ENCODE results near the gene GRM8. TPM values are rescaled to one million over a fixed set of nuclear protein-coding genes. Genes with fewer than 3 reads are reported as not detected.
"Not testable (repeated sequence)": the region's sequence is repeated elsewhere in the genome, so short reads cannot be mapped to it uniquely, and the experiment has no call there.

The GRM8 gene
- total RNA-seq, 1 experiment from 2014 or later: not detected

- ATAC-seq: no peak
- Histone ChIP-seq H3K4me2 (ENCODE audit: low read length) (no peak overlapping the region), H3K9me2 (replicated peaks; ENCODE audit: low read length) (no peaks in the 10 kb centered on the region), H3K4me1 (ENCODE audit: insufficient read depth, low read length) (no peaks in the 10 kb centered on the region), H3K36me3 (ENCODE audit: low read depth, low read length) (no peaks in the 10 kb centered on the region), H3K9ac (ENCODE audit: low read length) (no peak overlapping the region), H3K27ac (ENCODE audit: low read length) (no peak overlapping the region), H3K27me3 (ENCODE audit: low read length) (no peaks in the 10 kb centered on the region), H3K4me3 (ENCODE audit: low read length) (no peak overlapping the region), H4K20me1 (ENCODE audit: low read length) (no peaks in the 10 kb centered on the region), H3K79me2 (ENCODE audit: low read length) (no peaks in the 10 kb centered on the region), H2AFZ (ENCODE audit: low read length) (no peak overlapping the region), H3F3A (ENCODE audit: low read length, unreplicated experiment) (no peaks in the 10 kb centered on the region), H3K9me3 (ENCODE audit: low read length) (peaks cover 4% of the 10 kb centered on the region; the same call in 1 of the 2 replicates)
- DNase-seq: no peak
- intact Hi-C loops (cut with micrococcal nuclease): no loop called here
- ChIA-PET POLR2A (ENCODE audit: unreplicated experiment) (no interaction called here), CTCF (no interaction called here)
- no TSS peak for BruUV-seq (replicated peaks)
- TF ChIP-seq EZH2phosphoT487 (IDR thresholded peaks at IDR 0.05; ENCODE audit: borderline replicate concordance, low read length) (no peak), EZH2 (IDR thresholded peaks at IDR 0.05; ENCODE audit: low read length, unreplicated experiment) (no peak)
- TF ChIP-seq, protein P1, sequence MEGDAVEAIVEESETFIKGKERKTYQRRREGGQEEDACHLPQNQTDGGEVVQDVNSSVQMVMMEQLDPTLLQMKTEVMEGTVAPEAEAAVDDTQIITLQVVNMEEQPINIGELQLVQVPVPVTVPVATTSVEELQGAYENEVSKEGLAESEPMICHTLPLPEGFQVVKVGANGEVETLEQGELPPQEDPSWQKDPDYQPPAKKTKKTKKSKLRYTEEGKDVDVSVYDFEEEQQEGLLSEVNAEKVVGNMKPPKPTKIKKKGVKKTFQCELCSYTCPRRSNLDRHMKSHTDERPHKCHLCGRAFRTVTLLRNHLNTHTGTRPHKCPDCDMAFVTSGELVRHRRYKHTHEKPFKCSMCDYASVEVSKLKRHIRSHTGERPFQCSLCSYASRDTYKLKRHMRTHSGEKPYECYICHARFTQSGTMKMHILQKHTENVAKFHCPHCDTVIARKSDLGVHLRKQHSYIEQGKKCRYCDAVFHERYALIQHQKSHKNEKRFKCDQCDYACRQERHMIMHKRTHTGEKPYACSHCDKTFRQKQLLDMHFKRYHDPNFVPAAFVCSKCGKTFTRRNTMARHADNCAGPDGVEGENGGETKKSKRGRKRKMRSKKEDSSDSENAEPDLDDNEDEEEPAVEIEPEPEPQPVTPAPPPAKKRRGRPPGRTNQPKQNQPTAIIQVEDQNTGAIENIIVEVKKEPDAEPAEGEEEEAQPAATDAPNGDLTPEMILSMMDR (conservative IDR thresholded peaks at IDR 0.05; ENCODE audit: low read depth, low read length): no peak
Observed at GRCh38 chr7:126685596-126685995, 567.1 kb downstream of the GRM8 start.

- H3K27ac ChIP-seq (ENCODE audit: low read length): no peak overlapping the region
- H3K9me2 ChIP-seq (replicated peaks; ENCODE audit: low read length): no peaks in the 10 kb centered on the region
- no peaks in the 10 kb centered on the region for H3F3A ChIP-seq (ENCODE audit: low read length, unreplicated experiment)
- no peaks in the 10 kb centered on the region for H3K27me3 ChIP-seq (ENCODE audit: low read length)
- H3K79me2 ChIP-seq (ENCODE audit: low read length): no peaks in the 10 kb centered on the region
- no peak overlapping the region for H3K9ac ChIP-seq (ENCODE audit: low read length)
- ChIA-PET CTCF (no interaction called here), POLR2A (ENCODE audit: unreplicated experiment) (no interaction called here)
- H4K20me1 ChIP-seq (ENCODE audit: low read length): no peaks in the 10 kb centered on the region
- ATAC-seq (no peak), DNase-seq (no peak)
- H3K4me3 ChIP-seq (ENCODE audit: low read length): no peak overlapping the region
- TF ChIP-seq, protein P1 (conservative IDR thresholded peaks at IDR 0.05; ENCODE audit: low read depth, low read length): no peak
- TF ChIP-seq EZH2phosphoT487 (IDR thresholded peaks at IDR 0.05; ENCODE audit: borderline replicate concordance, low read length): no peak
- TF ChIP-seq EZH2 (IDR thresholded peaks at IDR 0.05; ENCODE audit: low read length, unreplicated experiment): no peak
- H3K4me1 ChIP-seq (ENCODE audit: insufficient read depth, low read length): no peaks in the 10 kb centered on the region
- no peak overlapping the region for H3K4me2 ChIP-seq (ENCODE audit: low read length)
- no peaks in the 10 kb centered on the region for H3K36me3 ChIP-seq (ENCODE audit: low read depth, low read length)
- H2AFZ ChIP-seq (ENCODE audit: low read length): no peak overlapping the region
- intact Hi-C loops (cut with micrococcal nuclease): no loop called here
- H3K9me3 ChIP-seq (ENCODE audit: low read length): peaks cover 4% of the 10 kb centered on the region; the same call in 1 of the 2 replicates
- no TSS peak for BruUV-seq (replicated peaks)
Observed at GRCh38 chr7:126685018-126685573, 567.6 kb downstream of the GRM8 start.

- no peaks in the 10 kb centered on the region for H3K36me3 ChIP-seq (ENCODE audit: low read depth, low read length)
- no peaks in the 10 kb centered on the region for H3K27me3 ChIP-seq (ENCODE audit: low read length)
- no peaks in the 10 kb centered on the region for H4K20me1 ChIP-seq (ENCODE audit: low read length)
- POLR2A ChIA-PET (ENCODE audit: unreplicated experiment): no interaction called here
- DNase-seq (no peak), ATAC-seq (no peak)
- intact Hi-C loops (cut with micrococcal nuclease): no loop called here
- H3K9me2 ChIP-seq (replicated peaks; ENCODE audit: low read length): no peaks in the 10 kb centered on the region
- H3K79me2 ChIP-seq (ENCODE audit: low read length): no peaks in the 10 kb centered on the region
- no peak overlapping the region for H3K4me3 ChIP-seq (ENCODE audit: low read length)
- H3K9me3 ChIP-seq (ENCODE audit: low read length): no peaks in the 10 kb centered on the region; the same call in 1 of the 2 replicates
- H3F3A ChIP-seq (ENCODE audit: low read length, unreplicated experiment): no peaks in the 10 kb centered on the region
- no peak overlapping the region for H3K27ac ChIP-seq (ENCODE audit: low read length)
- BruUV-seq (replicated peaks): no TSS peak
- CTCF ChIA-PET: no interaction called here
- no peak overlapping the region for H3K9ac ChIP-seq (ENCODE audit: low read length)
- no peak for TF ChIP-seq EZH2 (IDR thresholded peaks at IDR 0.05; ENCODE audit: low read length, unreplicated experiment)
- TF ChIP-seq EZH2phosphoT487 (IDR thresholded peaks at IDR 0.05; ENCODE audit: borderline replicate concordance, low read length): no peak
- TF ChIP-seq, protein P1 (conservative IDR thresholded peaks at IDR 0.05; ENCODE audit: low read depth, low read length): no peak
- no peak overlapping the region for H2AFZ ChIP-seq (ENCODE audit: low read length)
- no peak overlapping the region for H3K4me2 ChIP-seq (ENCODE audit: low read length)
- no peaks in the 10 kb centered on the region for H3K4me1 ChIP-seq (ENCODE audit: insufficient read depth, low read length)
Observed at GRCh38 chr7:126682176-126682575, 570.6 kb downstream of the GRM8 start.

- POLR2A ChIA-PET (ENCODE audit: unreplicated experiment); H3K79me2 ChIP-seq (ENCODE audit: low read length); H3K4me1 ChIP-seq (ENCODE audit: insufficient read depth, low read length); DNase-seq; H3K36me3 ChIP-seq (ENCODE audit: low read depth, low read length); H3K9me3 ChIP-seq (ENCODE audit: low read length); ATAC-seq; H3F3A ChIP-seq (ENCODE audit: low read length, unreplicated experiment); H4K20me1 ChIP-seq (ENCODE audit: low read length); H3K4me3 ChIP-seq (ENCODE audit: low read length); H3K9ac ChIP-seq (ENCODE audit: low read length); CTCF ChIA-PET; H3K9me2 ChIP-seq (replicated peaks; ENCODE audit: low read length); H2AFZ ChIP-seq (ENCODE audit: low read length); intact Hi-C loops (cut with micrococcal nuclease); H3K27ac ChIP-seq (ENCODE audit: low read length); BruUV-seq (replicated peaks); H3K27me3 ChIP-seq (ENCODE audit: low read length); H3K4me2 ChIP-seq (ENCODE audit: low read length): not testable (repeated sequence)
Observed at GRCh38 chr7:126668762-126669161, 584.0 kb downstream of the GRM8 start.

Data from PC-3 (cell line).